Fibroblast of lung (primary cell): ENCODE results near the gene SUGT1. TPM values are rescaled to one million over a fixed set of nuclear protein-coding genes. Genes with fewer than 3 reads are reported as not detected.

Source experiments
- DNase-seq, 2 donors: peaks; one replicate each; pipeline versions ENCODE4 v3.0.0 to v3.0.0-alpha.2; 2010; ENCODE audit warnings: low read depth in 2 of 2
- H2AFZ ChIP-seq: 2 replicates; pipeline ENCODE4 v1.5.1; 2012; ENCODE audit warnings: low read length, control low read depth, inconsistent platforms
- H3K27ac ChIP-seq: 2 replicates; pipeline ENCODE4 v1.5.1; 2011; ENCODE audit warnings: low read length, control low read depth; ENCODE audit not compliant: insufficient read depth
- H3K27me3 ChIP-seq: 2 replicates; pipeline ENCODE4 v1.5.1; 2011; ENCODE audit warnings: mild to moderate bottlenecking, low read length; ENCODE audit not compliant: control insufficient read depth, insufficient read depth
- H3K36me3 ChIP-seq: 2 replicates; pipeline ENCODE4 v1.5.1; 2011; ENCODE audit warnings: low read length; ENCODE audit not compliant: control insufficient read depth, insufficient read depth
- H3K4me1 ChIP-seq: 2 replicates; pipeline ENCODE4 v1.5.1; 2011; ENCODE audit warnings: low read length; ENCODE audit not compliant: control insufficient read depth, insufficient read depth; ENCODE audit errors: extremely low read depth
- H3K4me2 ChIP-seq: 2 replicates; pipeline ENCODE4 v1.5.1; 2011; ENCODE audit warnings: low read length, control low read depth; ENCODE audit not compliant: insufficient read depth; ENCODE audit errors: extremely low read depth
- H3K4me3 ChIP-seq, 4 experiments: fragments of 200-600 bp in 1 of 4; sonication (generic) in 1 of 4; replicated peaks in 1 of 4; 2 replicates each; pipeline ENCODE4 v1.5.1; 2011 to 2016; ENCODE audit warnings: low read length in 4 of 4, low read depth in 3 of 4, mild to moderate bottlenecking in 3 of 4, control low read depth in 2 of 4, inconsistent platforms in 1 of 4, mixed read lengths in 1 of 4; ENCODE audit not compliant: insufficient read depth in 1 of 4; ENCODE audit errors: control extremely low read depth in 1 of 4
- H3K79me2 ChIP-seq: 2 replicates; pipeline ENCODE4 v1.5.1; 2012; ENCODE audit warnings: mild to moderate bottlenecking, low read length, inconsistent platforms; ENCODE audit not compliant: control insufficient read depth, insufficient read depth
- H3K9ac ChIP-seq: 2 replicates; pipeline ENCODE4 v1.5.1; 2011; ENCODE audit warnings: mild to moderate bottlenecking, low read length, control low read depth; ENCODE audit not compliant: insufficient read depth
- H3K9me3 ChIP-seq: 2 replicates; pipeline ENCODE4 v1.5.1; 2012; ENCODE audit warnings: low read depth, low read length; ENCODE audit not compliant: control insufficient read depth, insufficient read depth
- H4K20me1 ChIP-seq: 2 replicates; pipeline ENCODE4 v1.5.1; 2011; ENCODE audit warnings: low read length; ENCODE audit not compliant: control insufficient read depth, insufficient read depth; ENCODE audit errors: extremely low read depth
- CTCF ChIP-seq, 2 donors: IDR thresholded peaks in 1 of 2; conservative IDR thresholded peaks in 1 of 2; 1 replicate in 1 of 2; 2 replicates in 1 of 2; pipeline ENCODE4 v1.5.1; 2011 to 2012; ENCODE audit warnings: low read length in 2 of 2, control low read depth in 1 of 2, inconsistent platforms in 1 of 2, low read depth in 1 of 2, mild to moderate bottlenecking in 1 of 2
- EZH2 ChIP-seq: IDR thresholded peaks from 2 replicates; pipeline ENCODE4 v1.5.1; 2012; ENCODE audit warnings: low read length, control low read depth, mild to moderate bottlenecking; ENCODE audit errors: missing control alignments
- polyA plus RNA-seq, 2 donors: library from polyadenylated mRNA; depleted of rRNA in 1 of 2; stranded (reverse) in 1 of 2; unstranded in 1 of 2; fragments of >200 nt; gene quantifications; 2 replicates each; pipeline ENCODE4 v1.2.1, GENCODE V29; 2011 to 2012; ENCODE audit warnings: missing spikeins in 1 of 2
- total RNA-seq: library from RNA; depleted of rRNA; stranded (reverse); fragments of >200 nt; gene quantifications from 2 replicates; pipeline ENCODE4 v1.2.1, GENCODE V29; 2014

Gene SUGT1
- total and polyA plus RNA-seq, 2 donors (not counting 1 experiment from before 2014, with no cell fraction given) = 45.2 to 59.4 TPM

- H3K36me3 ChIP-seq = no peaks in the 10 kb centered on the region
- H3K4me3 ChIP-seq = no peak overlapping the region
- H2AFZ ChIP-seq = no peak overlapping the region
- DNase-seq = no peak
- peaks cover 15% of the 10 kb centered on the region for H3K27me3 ChIP-seq
- no peak overlapping the region for H3K27ac ChIP-seq
- H3K4me2 ChIP-seq = no peak overlapping the region
- no peaks in the 10 kb centered on the region for H3K79me2 ChIP-seq
- no peaks in the 10 kb centered on the region for H3K9me3 ChIP-seq
- TF ChIP-seq EZH2 = no peak
- TF ChIP-seq CTCF (conservative IDR thresholded peaks at IDR 0.05 in 1 of 2, IDR thresholded peaks at IDR 0.05 in 1 of 2; ENCODE audit: low read depth in 1 of 2, low read length in 2 of 2) = no peak
- no peak overlapping the region for H3K9ac ChIP-seq
- H4K20me1 ChIP-seq = no peaks in the 10 kb centered on the region
- no peaks in the 10 kb centered on the region for H3K4me1 ChIP-seq
Observed at GRCh38 chr13:52736891-52737290, 84.3 kb downstream of the SUGT1 start.

GRCh38 chr13:52737451-52737850, 84.8 kb downstream of the SUGT1 start:
- Histone ChIP-seq H2AFZ (no peak overlapping the region), H3K4me3 (no peak overlapping the region), H3K9ac (no peak overlapping the region), H4K20me1 (no peaks in the 10 kb centered on the region), H3K79me2 (no peaks in the 10 kb centered on the region), H3K9me3 (no peaks in the 10 kb centered on the region), H3K36me3 (no peaks in the 10 kb centered on the region), H3K27me3 (peaks cover 15% of the 10 kb centered on the region), H3K4me1 (no peaks in the 10 kb centered on the region), H3K27ac (no peak overlapping the region), H3K4me2 (no peak overlapping the region)
- DNase-seq = no peak
- no peak for TF ChIP-seq EZH2
- TF ChIP-seq CTCF (conservative IDR thresholded peaks at IDR 0.05 in 1 of 2, IDR thresholded peaks at IDR 0.05 in 1 of 2; ENCODE audit: low read depth in 1 of 2, low read length in 2 of 2) = no peak

- H3K27me3 ChIP-seq = peaks cover 15% of the 10 kb centered on the region
- no peaks in the 10 kb centered on the region for H3K36me3 ChIP-seq
- TF ChIP-seq EZH2 (no peak), CTCF (conservative IDR thresholded peaks at IDR 0.05 in 1 of 2, IDR thresholded peaks at IDR 0.05 in 1 of 2; ENCODE audit: low read depth in 1 of 2, low read length in 2 of 2) (no peak)
- H3K79me2 ChIP-seq = no peaks in the 10 kb centered on the region
- H3K27ac ChIP-seq = no peak overlapping the region
- no peak overlapping the region for H3K4me3 ChIP-seq
- H2AFZ ChIP-seq = no peak overlapping the region
- H3K4me1 ChIP-seq = no peaks in the 10 kb centered on the region
- no peak overlapping the region for H3K4me2 ChIP-seq
- H3K9ac ChIP-seq = no peak overlapping the region
- H4K20me1 ChIP-seq = no peaks in the 10 kb centered on the region
- DNase-seq = no peak
- H3K9me3 ChIP-seq = no peaks in the 10 kb centered on the region
Observed at GRCh38 chr13:52737965-52738364, 85.3 kb downstream of the SUGT1 start.
